ENCODE measurements around the gene DHRS2. TPM values are rescaled to one million over a fixed set of nuclear protein-coding genes. Genes with fewer than 3 reads are reported as not detected.

The DHRS2 gene
- total and polyA plus RNA-seq, 2 of the 13 experiments (the other 11 are each of a cell fraction or from before 2014, with no cell fraction given) = 1,621 to 3,021 TPM

DNA sequence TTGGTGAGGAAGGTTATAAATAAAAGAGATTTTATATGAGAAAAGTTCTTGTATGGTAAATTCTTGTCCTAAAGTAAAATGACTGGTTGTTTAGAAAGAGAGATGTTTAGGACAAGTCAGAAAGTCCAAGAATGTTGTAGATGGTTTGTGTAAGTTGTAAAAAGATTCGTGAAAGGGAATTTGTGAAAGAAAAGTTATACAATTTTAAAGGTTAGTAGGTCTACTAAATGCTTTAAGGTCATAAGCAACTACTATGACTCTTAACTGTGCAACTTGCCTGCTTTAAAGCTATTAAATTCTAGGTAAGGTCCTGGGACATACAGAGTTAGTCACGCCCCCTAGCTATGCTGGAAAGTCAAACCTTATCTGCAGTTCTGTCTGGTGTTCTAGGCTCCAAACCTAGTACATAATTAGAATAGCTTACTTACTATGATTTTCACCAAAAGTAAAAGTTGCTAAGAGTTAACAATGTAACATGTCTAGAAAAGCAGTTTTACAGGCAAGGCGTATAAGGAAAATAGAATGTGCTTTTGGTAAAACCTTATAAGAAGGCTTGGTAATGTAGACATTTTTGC is 11.2 kb upstream of the DHRS2 start (continued):
- TF ChIP-seq, protein P1, sequence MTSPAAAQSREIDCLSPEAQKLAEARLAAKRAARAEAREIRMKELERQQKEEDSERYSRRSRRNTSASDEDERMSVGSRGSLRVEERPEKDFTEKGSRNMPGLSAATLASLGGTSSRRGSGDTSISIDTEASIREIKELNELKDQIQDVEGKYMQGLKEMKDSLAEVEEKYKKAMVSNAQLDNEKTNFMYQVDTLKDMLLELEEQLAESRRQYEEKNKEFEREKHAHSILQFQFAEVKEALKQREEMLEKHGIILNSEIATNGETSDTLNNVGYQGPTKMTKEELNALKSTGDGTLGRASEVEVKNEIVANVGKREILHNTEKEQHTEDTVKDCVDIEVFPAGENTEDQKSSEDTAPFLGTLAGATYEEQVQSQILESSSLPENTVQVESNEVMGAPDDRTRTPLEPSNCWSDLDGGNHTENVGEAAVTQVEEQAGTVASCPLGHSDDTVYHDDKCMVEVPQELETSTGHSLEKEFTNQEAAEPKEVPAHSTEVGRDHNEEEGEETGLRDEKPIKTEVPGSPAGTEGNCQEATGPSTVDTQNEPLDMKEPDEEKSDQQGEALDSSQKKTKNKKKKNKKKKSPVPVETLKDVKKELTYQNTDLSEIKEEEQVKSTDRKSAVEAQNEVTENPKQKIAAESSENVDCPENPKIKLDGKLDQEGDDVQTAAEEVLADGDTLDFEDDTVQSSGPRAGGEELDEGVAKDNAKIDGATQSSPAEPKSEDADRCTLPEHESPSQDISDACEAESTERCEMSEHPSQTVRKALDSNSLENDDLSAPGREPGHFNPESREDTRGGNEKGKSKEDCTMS (CRISPR knock-in tag; conservative IDR thresholded peaks at IDR 0.05) = no peak
- TF ChIP-seq, protein P2, sequence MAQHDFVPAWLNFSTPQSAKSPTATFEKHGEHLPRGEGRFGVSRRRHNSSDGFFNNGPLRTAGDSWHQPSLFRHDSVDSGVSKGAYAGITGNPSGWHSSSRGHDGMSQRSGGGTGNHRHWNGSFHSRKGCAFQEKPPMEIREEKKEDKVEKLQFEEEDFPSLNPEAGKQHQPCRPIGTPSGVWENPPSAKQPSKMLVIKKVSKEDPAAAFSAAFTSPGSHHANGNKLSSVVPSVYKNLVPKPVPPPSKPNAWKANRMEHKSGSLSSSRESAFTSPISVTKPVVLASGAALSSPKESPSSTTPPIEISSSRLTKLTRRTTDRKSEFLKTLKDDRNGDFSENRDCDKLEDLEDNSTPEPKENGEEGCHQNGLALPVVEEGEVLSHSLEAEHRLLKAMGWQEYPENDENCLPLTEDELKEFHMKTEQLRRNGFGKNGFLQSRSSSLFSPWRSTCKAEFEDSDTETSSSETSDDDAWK (CRISPR knock-in tag; IDR thresholded peaks at IDR 0.05) = no peak
- TF ChIP-seq ZNF619 (CRISPR knock-in tag; IDR thresholded peaks at IDR 0.05) = no peak
- TF ChIP-seq ZNF224 (CRISPR knock-in tag; IDR thresholded peaks at IDR 0.05) = no peak
- TF ChIP-seq, protein P3, sequence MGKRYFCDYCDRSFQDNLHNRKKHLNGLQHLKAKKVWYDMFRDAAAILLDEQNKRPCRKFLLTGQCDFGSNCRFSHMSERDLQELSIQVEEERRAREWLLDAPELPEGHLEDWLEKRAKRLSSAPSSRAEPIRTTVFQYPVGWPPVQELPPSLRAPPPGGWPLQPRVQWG (CRISPR knock-in tag; IDR thresholded peaks at IDR 0.05; ENCODE audit: borderline replicate concordance, low read depth) = no peak
- TF ChIP-seq, protein P4, sequence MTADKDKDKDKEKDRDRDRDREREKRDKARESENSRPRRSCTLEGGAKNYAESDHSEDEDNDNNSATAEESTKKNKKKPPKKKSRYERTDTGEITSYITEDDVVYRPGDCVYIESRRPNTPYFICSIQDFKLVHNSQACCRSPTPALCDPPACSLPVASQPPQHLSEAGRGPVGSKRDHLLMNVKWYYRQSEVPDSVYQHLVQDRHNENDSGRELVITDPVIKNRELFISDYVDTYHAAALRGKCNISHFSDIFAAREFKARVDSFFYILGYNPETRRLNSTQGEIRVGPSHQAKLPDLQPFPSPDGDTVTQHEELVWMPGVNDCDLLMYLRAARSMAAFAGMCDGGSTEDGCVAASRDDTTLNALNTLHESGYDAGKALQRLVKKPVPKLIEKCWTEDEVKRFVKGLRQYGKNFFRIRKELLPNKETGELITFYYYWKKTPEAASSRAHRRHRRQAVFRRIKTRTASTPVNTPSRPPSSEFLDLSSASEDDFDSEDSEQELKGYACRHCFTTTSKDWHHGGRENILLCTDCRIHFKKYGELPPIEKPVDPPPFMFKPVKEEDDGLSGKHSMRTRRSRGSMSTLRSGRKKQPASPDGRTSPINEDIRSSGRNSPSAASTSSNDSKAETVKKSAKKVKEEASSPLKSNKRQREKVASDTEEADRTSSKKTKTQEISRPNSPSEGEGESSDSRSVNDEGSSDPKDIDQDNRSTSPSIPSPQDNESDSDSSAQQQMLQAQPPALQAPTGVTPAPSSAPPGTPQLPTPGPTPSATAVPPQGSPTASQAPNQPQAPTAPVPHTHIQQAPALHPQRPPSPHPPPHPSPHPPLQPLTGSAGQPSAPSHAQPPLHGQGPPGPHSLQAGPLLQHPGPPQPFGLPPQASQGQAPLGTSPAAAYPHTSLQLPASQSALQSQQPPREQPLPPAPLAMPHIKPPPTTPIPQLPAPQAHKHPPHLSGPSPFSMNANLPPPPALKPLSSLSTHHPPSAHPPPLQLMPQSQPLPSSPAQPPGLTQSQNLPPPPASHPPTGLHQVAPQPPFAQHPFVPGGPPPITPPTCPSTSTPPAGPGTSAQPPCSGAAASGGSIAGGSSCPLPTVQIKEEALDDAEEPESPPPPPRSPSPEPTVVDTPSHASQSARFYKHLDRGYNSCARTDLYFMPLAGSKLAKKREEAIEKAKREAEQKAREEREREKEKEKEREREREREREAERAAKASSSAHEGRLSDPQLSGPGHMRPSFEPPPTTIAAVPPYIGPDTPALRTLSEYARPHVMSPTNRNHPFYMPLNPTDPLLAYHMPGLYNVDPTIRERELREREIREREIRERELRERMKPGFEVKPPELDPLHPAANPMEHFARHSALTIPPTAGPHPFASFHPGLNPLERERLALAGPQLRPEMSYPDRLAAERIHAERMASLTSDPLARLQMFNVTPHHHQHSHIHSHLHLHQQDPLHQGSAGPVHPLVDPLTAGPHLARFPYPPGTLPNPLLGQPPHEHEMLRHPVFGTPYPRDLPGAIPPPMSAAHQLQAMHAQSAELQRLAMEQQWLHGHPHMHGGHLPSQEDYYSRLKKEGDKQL (CRISPR knock-in tag; IDR thresholded peaks at IDR 0.05; ENCODE audit: low read depth) = no peak
- TF ChIP-seq, protein P5, sequence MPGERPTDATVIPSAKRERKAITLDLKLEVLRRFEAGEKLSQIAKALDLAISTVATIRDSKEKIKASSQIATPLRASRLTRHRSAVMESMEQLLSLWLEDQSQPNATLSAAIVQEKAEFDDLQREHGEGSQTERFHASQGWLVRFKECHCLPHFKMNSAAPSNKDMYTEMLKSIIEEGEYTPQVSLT (CRISPR knock-in tag; IDR thresholded peaks at IDR 0.05; ENCODE audit: borderline replicate concordance, low read depth) = no peak
- TF ChIP-seq CHD4 (IDR thresholded peaks at IDR 0.05; ENCODE audit: borderline replicate concordance, low read length) = peak; percentile 96
- no peak for TF ChIP-seq ZNF563 (CRISPR knock-in tag; IDR thresholded peaks at IDR 0.05)
- no peak for TF ChIP-seq NFIC (IDR thresholded peaks at IDR 0.05; ENCODE audit: low read length)
- TF ChIP-seq TBP (CRISPR knock-in tag; IDR thresholded peaks at IDR 0.05) = no peak
- no peak for TF ChIP-seq HNF4A (CRISPR knock-in tag; IDR thresholded peaks at IDR 0.05)
- no peak for TF ChIP-seq NFE2 (CRISPR knock-in tag; IDR thresholded peaks at IDR 0.05)
- TF ChIP-seq, protein P6, sequence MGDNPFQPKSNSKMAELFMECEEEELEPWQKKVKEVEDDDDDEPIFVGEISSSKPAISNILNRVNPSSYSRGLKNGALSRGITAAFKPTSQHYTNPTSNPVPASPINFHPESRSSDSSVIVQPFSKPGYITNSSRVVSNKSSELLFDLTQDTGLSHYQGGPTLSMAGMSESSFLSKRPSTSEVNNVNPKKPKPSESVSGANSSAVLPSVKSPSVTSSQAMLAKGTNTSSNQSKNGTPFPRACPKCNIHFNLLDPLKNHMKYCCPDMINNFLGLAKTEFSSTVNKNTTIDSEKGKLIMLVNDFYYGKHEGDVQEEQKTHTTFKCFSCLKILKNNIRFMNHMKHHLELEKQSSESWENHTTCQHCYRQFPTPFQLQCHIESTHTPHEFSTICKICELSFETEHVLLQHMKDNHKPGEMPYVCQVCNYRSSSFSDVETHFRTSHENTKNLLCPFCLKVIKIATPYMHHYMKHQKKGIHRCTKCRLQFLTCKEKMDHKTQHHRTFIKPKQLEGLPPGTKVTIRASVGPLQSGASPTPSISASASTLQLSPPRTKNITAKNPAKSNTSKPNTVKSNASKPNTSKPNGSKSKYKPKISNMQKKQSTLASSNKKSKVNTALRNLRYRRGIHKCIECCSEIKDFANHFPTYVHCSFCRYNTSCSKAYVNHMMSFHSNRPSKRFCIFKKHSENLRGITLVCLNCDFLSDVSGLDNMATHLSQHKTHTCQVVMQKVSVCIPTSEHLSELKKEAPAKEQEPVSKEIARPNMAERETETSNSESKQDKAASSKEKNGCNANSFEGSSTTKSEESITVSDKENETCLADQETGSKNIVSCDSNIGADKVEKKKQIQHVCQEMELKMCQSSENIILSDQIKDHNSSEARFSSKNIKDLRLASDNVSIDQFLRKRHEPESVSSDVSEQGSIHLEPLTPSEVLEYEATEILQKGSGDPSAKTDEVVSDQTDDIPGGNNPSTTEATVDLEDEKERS (CRISPR knock-in tag; IDR thresholded peaks at IDR 0.05) = peak; percentile 100

All from HepG2 (cell line).